ENCODE data around the gene THEM4.
A peak's percentile ranks its signal among the peaks of the same experiment; 100 is the strongest.

The THEM4 gene

GRCh38 chr1:151837884-151838221, 71.5 kb downstream of the THEM4 start:
- no peak for DNase-seq (ENCODE audit: low spot score)

DNA sequence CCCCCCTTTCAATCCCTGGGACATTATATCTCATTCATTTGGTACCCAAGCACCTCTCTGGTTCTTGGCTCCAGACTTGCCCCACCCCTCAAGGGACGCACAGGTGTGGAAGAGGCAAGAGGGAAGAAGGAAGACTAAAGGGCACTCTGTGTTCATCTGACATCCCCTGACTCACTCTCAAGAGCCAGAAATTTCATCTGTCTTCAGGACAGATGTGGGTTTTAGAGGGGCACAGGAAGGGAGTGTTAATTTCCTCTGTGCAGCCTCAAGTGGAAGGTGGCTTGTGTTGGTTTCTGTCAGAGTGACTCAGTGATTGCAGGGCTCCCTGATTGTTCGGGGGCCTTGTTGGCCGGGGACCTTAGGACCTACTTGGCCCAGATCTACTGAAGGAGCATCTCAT, 72.1 kb downstream of the THEM4 start:
- DNase-seq (ENCODE audit: low spot score): no peak

DNA sequence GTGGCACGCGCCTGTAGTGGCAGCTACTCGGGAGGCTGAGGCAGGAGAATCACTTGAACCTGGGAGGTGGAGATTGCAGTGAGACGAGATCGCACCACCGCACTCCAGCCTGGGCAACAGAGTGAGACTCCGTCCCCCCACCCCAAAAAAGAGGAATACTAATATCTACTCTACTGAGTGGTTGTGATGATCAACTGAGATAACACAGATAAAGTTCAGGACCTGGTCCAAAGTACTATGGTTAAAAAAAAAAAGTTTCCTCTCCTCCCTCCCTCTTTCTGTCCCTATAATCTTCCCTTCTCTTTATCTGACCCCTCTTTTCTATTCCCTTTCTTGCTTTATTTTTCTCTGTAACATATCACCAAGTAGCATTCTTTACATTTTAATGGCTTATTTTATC, 73.7 kb downstream of the THEM4 start:
- no peak for DNase-seq (ENCODE audit: low spot score)

GRCh38 chr1:151834239-151834638, 75.1 kb downstream of the THEM4 start:
- DNase-seq (ENCODE audit: low spot score): no peak

- DNase-seq (ENCODE audit: low spot score): no peak
Observed at GRCh38 chr1:151833172-151833900, 76.0 kb downstream of the THEM4 start.

DNA sequence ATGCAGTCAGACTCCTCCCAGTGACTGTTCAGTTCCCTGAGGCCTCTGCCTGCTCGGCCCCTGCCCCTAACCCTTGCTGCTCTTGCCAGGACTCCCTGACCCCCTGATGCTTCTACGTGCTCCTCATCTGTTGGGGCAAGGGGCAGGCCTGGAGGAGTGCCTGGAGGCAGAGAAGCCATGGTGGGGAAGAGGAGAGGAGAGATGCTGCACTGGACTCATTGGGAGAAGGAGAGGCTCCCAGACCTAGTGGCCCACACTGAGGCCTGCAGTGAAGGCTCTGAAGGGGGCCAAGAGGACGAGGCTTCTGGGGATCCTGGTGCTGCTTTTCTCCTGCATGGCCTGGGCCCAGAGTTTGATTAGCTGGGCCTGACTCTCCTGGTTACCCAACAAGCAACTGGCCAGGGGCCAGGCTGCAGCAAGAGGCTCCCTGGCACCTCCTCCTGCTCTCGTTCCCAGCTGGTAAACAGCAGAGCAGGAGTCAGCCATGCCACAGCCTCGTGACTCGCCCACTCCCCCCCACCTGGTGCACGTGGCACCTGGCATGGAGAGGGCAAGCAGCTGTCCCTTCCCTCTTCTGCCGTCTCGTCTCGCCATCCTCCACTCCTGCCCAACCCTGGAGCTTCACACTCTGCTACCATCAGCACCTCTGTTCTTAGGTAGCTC, 76.9 kb downstream of the THEM4 start:
- DNase-seq (ENCODE audit: low spot score): peak; percentile 46

DNA sequence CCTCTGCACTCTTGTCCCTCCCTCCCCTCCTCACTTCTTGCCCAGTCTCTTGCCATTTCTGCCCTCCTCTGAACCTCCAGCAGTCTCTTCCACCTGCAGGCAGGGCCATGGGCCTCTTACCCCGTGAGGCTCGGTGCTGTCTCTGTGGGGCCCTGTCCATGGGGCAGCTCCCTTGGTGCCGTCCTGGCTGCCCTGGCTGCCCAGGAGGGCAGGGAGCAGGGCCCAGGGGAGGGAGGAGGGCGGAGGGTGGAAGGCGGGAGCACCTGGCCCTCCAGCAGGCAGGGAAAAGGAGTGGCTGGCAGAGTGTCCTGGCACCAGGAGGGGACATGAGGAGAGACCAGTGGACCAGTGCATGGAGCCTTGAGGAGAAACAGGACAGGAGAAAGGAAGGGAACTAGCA, 77.7 kb downstream of the THEM4 start, which contains the start of gene RORC:
Gene RORC, minus strand, starts transcription at position 198 of the 400 bp plus-strand sequence. Its CDS starts 38 bp downstream, at position 160.
- no peak for DNase-seq (ENCODE audit: low spot score)

DNA sequence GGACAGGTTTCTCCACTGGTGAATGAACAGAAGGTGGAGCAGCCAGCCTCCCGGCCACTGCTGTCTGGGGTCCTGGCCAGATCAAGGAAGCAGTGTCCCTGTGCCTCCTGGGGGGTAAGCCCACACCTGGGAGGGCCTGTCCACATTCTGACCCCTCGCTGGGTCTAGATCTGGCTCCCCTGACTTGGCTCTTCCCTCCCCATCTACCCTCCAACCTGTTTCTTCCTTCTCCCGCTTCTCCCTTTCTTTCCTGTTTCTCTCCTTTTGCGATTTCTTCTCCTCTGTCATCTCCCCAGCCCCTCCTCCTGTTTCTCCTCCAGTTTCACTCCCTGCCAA, 78.1 kb downstream of the THEM4 start:
- no peak for DNase-seq (ENCODE audit: low spot score)

- no peak for DNase-seq (ENCODE audit: low spot score)
Observed at GRCh38 chr1:151830055-151830454, 79.3 kb downstream of the THEM4 start.

DNA sequence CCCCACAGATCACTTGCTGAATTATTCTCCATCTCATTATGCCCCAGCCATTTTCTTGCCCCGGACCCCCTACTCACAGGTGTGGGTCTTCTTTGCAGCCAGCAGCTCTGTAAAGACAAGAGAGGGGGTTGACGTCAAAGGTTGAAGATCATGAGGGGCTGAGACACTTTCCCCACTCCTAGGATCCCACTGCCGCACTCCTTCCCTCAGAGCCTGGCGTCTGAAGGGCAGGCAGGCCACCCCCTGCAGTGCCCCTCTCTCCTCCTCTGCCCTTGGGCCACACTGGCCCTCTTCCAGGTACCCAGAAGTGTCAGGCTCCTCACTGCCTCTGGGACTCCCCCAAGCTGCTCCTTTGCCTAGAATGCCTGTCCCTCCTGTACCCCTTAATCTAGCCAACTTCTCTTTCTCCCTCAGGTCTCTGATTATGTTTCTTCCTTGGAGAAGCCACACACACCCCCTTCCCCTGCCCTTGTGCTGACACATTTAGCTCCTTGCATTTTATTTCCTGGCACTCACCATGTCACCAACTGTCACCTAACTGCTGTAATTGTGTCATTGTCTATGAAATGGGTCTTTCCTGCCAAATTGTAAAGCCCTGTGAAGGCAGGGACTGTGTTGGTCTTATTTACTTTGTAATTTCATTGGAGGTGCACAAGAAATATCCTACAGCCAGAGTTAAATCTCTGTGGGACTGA, 79.8 kb downstream of the THEM4 start:
- no peak for DNase-seq (ENCODE audit: low spot score)

DNA sequence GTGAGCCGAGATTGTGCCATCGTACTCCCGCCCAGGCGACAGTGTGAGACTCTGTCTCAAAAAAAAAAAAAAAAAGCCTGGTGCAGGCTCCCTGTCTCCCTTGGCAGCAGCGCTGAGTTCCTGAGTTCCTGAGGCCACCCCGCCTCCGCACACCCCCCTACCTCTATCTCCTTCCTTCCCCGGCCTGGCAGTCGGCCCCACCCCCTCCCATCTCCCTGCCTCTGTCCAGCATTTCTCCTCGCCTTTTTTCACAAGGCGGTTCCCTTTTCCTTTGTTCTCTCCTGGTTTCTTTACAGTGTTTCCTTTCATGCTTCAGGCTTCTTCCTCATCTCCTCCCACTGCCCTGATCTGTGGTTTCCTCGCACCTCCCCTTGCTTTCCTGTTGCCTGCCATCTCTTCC, 80.4 kb downstream of the THEM4 start:
- DNase-seq (ENCODE audit: low spot score): no peak

GRCh38 chr1:151827853-151828252, 81.5 kb downstream of the THEM4 start:
- no peak for DNase-seq (ENCODE audit: low spot score)

GRCh38 chr1:151825751-151826660, 83.3 kb downstream of the THEM4 start:
- no peak for DNase-seq (ENCODE audit: low spot score)

DNA sequence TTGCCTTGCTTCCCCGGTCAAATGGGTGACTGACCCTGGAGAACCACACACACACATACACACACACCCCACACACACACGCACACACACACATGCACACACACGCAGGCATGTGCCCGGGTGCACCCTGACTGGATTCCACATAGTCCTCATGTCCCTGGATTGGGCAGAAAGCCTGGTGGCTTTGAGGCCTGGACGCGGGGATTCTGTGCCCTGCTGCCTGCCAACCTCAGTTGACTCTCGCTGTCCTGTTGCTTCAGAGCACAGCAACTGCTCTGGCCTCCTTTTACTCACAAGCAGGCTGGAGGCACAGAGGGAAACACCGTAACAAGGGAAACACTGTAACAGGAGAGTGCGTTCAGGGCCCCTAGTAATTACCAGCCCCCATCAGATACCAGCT, 84.1 kb downstream of the THEM4 start:
- no peak for DNase-seq (ENCODE audit: low spot score)

Measured in pons (tissue), 1 donor.